HL-60 (cell line): ENCODE data around the gene ALOX12.

ENCODE experiments used
- DNase-seq, 2 experiments: peaks; one replicate each; pipeline ENCODE4 v3.0.0-alpha.2; 2010 to 2020; ENCODE audit warnings: low read depth in 1 of 2, low spot score in 1 of 2
- H3K27ac ChIP-seq: fragments of 250-450 bp; sonication (Bioruptor Pico); replicated peaks from 2 replicates; pipeline ENCODE4 v1.5.1; 2020; ENCODE audit warnings: mild to moderate bottlenecking, moderate library complexity
- H3K27me3 ChIP-seq: fragments of 250-450 bp; sonication (Bioruptor Pico); 2 replicates; pipeline ENCODE4 v1.5.1; 2021; ENCODE audit warnings: mild to moderate bottlenecking, moderate library complexity; ENCODE audit not compliant: insufficient read depth, poor library complexity, severe bottlenecking
- H3K4me3 ChIP-seq: replicated peaks from 2 replicates; pipeline ENCODE4 v1.5.1; 2011; ENCODE audit warnings: mild to moderate bottlenecking, control low read depth, low read length; ENCODE audit not compliant: insufficient read depth
- GABPA ChIP-seq: IDR thresholded peaks from 2 replicates; pipeline ENCODE4 v1.6.1; 2012; ENCODE audit warnings: low read depth
- POLR2AphosphoS5 ChIP-seq: IDR thresholded peaks from 2 replicates; pipeline ENCODE4 v1.6.1; 2012; ENCODE audit warnings: low read depth
- REST ChIP-seq: IDR thresholded peaks from 2 replicates; pipeline ENCODE4 v1.6.1; 2012; ENCODE audit warnings: low read depth; ENCODE audit not compliant: insufficient replicate concordance
- SPI1 ChIP-seq: IDR thresholded peaks from 2 replicates; pipeline ENCODE4 v1.6.1; 2012; ENCODE audit warnings: low read depth, mild to moderate bottlenecking, borderline replicate concordance
- TF ChIP-seq, protein P1 (sequence below): IDR thresholded peaks from one replicate; pipeline ENCODE4 v1.5.1; 2011; ENCODE audit warnings: low read length, control low read depth, inconsistent platforms; ENCODE audit not compliant: insufficient read depth

Gene ALOX12

DNA sequence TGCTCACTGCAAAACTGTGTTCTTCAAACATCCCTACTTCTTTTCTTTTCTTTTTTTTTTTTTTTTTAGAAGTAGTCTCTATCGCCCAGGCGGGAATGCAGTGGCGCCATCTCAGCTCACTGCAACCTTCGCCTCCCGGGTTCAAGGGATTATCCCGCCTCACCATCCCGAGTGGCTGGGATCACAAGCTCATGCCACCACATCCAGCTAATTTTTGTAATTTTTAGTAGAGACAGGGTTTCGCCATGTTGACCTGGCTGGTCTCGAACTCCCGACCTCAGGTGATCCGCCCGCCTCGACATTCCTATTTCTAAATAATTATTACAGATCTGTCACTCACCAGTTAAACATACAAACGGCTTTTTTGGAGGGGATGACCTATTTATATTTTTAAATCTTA, 15.6 kb downstream of the ALOX12 start:
- Histone ChIP-seq H3K4me3 (peak overlapping the region; percentile 65), H3K27me3 (no peaks in the 10 kb centered on the region), H3K27ac (peak overlapping the region; percentile 99)
- TF ChIP-seq SPI1 (no peak), POLR2AphosphoS5 (no peak), GABPA (no peak), REST (no peak)
- TF ChIP-seq, protein P1, sequence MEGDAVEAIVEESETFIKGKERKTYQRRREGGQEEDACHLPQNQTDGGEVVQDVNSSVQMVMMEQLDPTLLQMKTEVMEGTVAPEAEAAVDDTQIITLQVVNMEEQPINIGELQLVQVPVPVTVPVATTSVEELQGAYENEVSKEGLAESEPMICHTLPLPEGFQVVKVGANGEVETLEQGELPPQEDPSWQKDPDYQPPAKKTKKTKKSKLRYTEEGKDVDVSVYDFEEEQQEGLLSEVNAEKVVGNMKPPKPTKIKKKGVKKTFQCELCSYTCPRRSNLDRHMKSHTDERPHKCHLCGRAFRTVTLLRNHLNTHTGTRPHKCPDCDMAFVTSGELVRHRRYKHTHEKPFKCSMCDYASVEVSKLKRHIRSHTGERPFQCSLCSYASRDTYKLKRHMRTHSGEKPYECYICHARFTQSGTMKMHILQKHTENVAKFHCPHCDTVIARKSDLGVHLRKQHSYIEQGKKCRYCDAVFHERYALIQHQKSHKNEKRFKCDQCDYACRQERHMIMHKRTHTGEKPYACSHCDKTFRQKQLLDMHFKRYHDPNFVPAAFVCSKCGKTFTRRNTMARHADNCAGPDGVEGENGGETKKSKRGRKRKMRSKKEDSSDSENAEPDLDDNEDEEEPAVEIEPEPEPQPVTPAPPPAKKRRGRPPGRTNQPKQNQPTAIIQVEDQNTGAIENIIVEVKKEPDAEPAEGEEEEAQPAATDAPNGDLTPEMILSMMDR = no peak
- DNase-seq = no peak

DNA sequence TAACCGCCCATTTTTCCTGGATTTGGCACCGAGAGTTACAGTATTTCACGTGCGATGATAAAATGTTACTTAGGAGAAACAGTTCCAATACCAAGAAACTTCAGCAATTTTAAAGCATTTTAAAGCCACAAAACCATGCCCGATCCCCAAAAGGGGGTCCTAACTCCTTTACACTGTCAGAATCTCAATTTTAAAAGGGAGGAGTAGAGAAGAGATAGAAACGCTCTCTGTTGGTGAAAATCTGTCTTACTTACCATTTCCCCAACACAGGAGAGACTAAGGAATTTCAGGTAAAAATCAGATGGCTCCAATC, 16.0 kb downstream of the ALOX12 start:
- TF ChIP-seq REST (no peak), SPI1 (no peak), GABPA (no peak), POLR2AphosphoS5 (peak; percentile 21; the same call in 1 of the 2 replicates)
- TF ChIP-seq, protein P1 = no peak
- Histone ChIP-seq H3K27me3 (no peaks in the 10 kb centered on the region), H3K27ac (peak overlapping the region; percentile 99), H3K4me3 (peak overlapping the region; percentile 65)
- no peak for DNase-seq

- Histone ChIP-seq H3K27me3 (no peaks in the 10 kb centered on the region), H3K27ac (peak overlapping the region; percentile 99), H3K4me3 (peak overlapping the region; percentile 65)
- TF ChIP-seq, protein P1 = peak; percentile 12
- TF ChIP-seq POLR2AphosphoS5 (peak; percentile 90), SPI1 (peak; percentile 76), REST (no peak), GABPA (peak; percentile 65; the same call in 1 of the 2 replicates)
- peak; percentile 76 to 92 for DNase-seq
Measured at GRCh38 chr17:7014261-7014994, 18.6 kb downstream of the ALOX12 start.
